K562 (cell line): ENCODE results near the gene PTPN11.

Experiments
- CTCF ChIP-seq, 3 experiments: IDR thresholded peaks in 2 of 3; conservative IDR thresholded peaks in 1 of 3; 2 replicates each; pipeline ENCODE4 v1.5.1; 2011 to 2012; ENCODE audit warnings: low read length in 3 of 3, mild to moderate bottlenecking in 3 of 3, control low read depth in 2 of 3, improper control_type of control experiment in 1 of 3, inconsistent platforms in 1 of 3, low read depth in 1 of 3, mixed read lengths in 1 of 3, moderate library complexity in 1 of 3; ENCODE audit not compliant: insufficient read depth in 2 of 3
- E2F1 ChIP-seq: sonication (generic); formaldehyde crosslinking; IDR thresholded peaks from 2 replicates; pipeline ENCODE4 v1.8.1; 2023; ENCODE audit warnings: mild to moderate bottlenecking, missing genetic modification reagents, moderate library complexity
- MAFG ChIP-seq: fragments of 450-650 bp; conservative IDR thresholded peaks from 2 replicates; pipeline ENCODE4 v1.6.1; 2016; ENCODE audit warnings: missing genetic modification characterization, missing compliant biosample characterization
- NUFIP1 ChIP-seq: fragments of 450-650 bp; IDR thresholded peaks from 2 replicates; pipeline ENCODE4 v1.6.1; 2018; ENCODE audit not compliant: partially characterized antibody
- POLR2A ChIP-seq: fragments of 450-650 bp; conservative IDR thresholded peaks from 2 replicates; pipeline ENCODE4 v1.6.1; 2016
- SNIP1 ChIP-seq: fragments of 450-650 bp; IDR thresholded peaks from 2 replicates; pipeline ENCODE4 v1.7.1; 2017; ENCODE audit warnings: low read depth, mild to moderate bottlenecking
- TCF7 ChIP-seq: sonication (generic); IDR thresholded peaks from 2 replicates; pipeline ENCODE4 v1.6.1; 2016; ENCODE audit warnings: antibody characterized with exemption, borderline replicate concordance
- ZBTB33 ChIP-seq: sonication (generic); formaldehyde crosslinking; IDR thresholded peaks from 2 replicates; pipeline ENCODE4 v1.8.1; 2023; ENCODE audit warnings: mild to moderate bottlenecking, missing genetic modification reagents

GRCh38 chr12:112401054-112401453 is 17.7 kb upstream of the PTPN11 start:
- TF ChIP-seq TCF7, result no peak
- no peak for TF ChIP-seq MAFG (tag)
- TF ChIP-seq NUFIP1, result no peak
- TF ChIP-seq SNIP1, result no peak
- no peak for TF ChIP-seq CTCF (IDR thresholded peaks at IDR 0.05 in 2 of 3, conservative IDR thresholded peaks at IDR 0.05 in 1 of 3; ENCODE audit: insufficient read depth in 2 of 3, low read depth in 1 of 3, low read length in 3 of 3)
- no peak for TF ChIP-seq ZBTB33 (CRISPR knock-in tag)
- no peak for TF ChIP-seq E2F1
- TF ChIP-seq POLR2A, result no peak
